ENCODE results near the gene RABGAP1L. TPM values are rescaled to one million over a fixed set of nuclear protein-coding genes. Genes with fewer than 3 reads are reported as not detected.

The RABGAP1L gene
- total and polyA plus RNA-seq, 2 of the 8 experiments (the other 6 are each of a cell fraction or from before 2014, with no cell fraction given), result 33.3 to 156 TPM

DNA sequence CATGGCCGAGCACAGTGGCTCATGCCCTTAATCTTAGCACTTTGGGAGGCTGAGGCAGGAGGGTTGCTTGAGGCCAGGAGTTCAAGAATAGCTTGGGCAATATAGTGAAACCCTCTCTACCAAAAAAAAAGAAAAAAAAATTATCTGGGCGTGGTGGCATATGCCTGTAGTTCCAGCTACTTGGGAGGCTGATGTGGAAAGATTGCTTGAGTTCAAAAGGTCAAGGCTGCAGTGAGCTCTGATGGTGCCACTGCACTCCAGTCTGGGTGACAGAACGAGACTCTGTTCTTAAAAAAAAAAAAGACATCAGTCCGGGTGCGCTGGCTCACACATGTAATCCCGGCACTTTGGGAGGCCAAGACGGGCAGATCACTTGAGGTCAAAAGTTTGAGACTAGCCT is 589.3 kb downstream of the RABGAP1L start:
- H2AK5ac ChIP-seq (ENCODE audit: low read depth, low read length), result no peak overlapping the region
- no peak overlapping the region for H2BK12ac ChIP-seq (ENCODE audit: low read depth, low read length)
- H2BK20ac ChIP-seq (ENCODE audit: low read length), result no peak overlapping the region
- WGBS, 2 experiments (ENCODE audit: extremely low coverage in 1 of 2, insufficient coverage in 1 of 2, insufficient read length in 1 of 2, insufficient replicate concordance in 2 of 2, low coverage in 1 of 2, low lambda C conversion rate in 2 of 2, missing lambda C conversion rate in 1 of 2), result 85% methylated on average over 7 of the region's 7 CpGs; no CpG with 5 or more reads in 1 of the 2 experiments
- no peaks in the 10 kb centered on the region for H4K20me1 ChIP-seq (replicated peaks in 1 of 2; ENCODE audit: control insufficient read depth in 1 of 2, insufficient read depth in 2 of 2, low read length in 2 of 2)
- H3K4me2 ChIP-seq (ENCODE audit: insufficient read depth in 1 of 2, low read depth in 2 of 2, low read length in 2 of 2), result no peak overlapping the region
- no peak overlapping the region for H3K56ac ChIP-seq (replicated peaks; ENCODE audit: insufficient read length, low read depth, low read length)
- H3K27me3 ChIP-seq (replicated peaks in 1 of 4; ENCODE audit: control insufficient read depth in 3 of 4, extremely low read depth in 1 of 4, insufficient read depth in 3 of 4, low read length in 3 of 4), result no peaks in the 10 kb centered on the region
- H3K18ac ChIP-seq (ENCODE audit: extremely low read depth, low read length), result no peak overlapping the region
- no peak overlapping the region for H2BK120ac ChIP-seq (replicated peaks; ENCODE audit: low read depth, low read length)
- no peak overlapping the region for H4K8ac ChIP-seq (ENCODE audit: extremely low read depth, insufficient read depth, low read length)
- CTCF ChIA-PET (ENCODE audit: partially characterized antibody), result interaction anchor here (0.7 to 6.8 kb wide), 6 partner anchors 10 to 907 kb away, joined by 3 to 40 read pairs (median 5); no protein-coding TSS in a partner anchor
- no peak overlapping the region for H3K4ac ChIP-seq (replicated peaks; ENCODE audit: insufficient read length, low read depth, low read length)
- DNase-seq (ENCODE audit: low read depth in 1 of 2, low spot score in 2 of 2) (no peak), FAIRE-seq (no peak)
- no peak overlapping the region for H3K4me3 ChIP-seq (ENCODE audit: extremely low read depth in 1 of 4, insufficient read depth in 2 of 4, low read depth in 3 of 4, low read length in 4 of 4)
- H2BK5ac ChIP-seq (ENCODE audit: low read depth, low read length), result no peak overlapping the region
- no peak overlapping the region for H2BK15ac ChIP-seq (ENCODE audit: low read length)
- 0 out of 7 replicates have a peak, but pooled peaks cover 0 to 2% (median 0%) of the 10 kb centered on the region in 4 experiments for H3K4me1 ChIP-seq (replicated peaks in 1 of 4; ENCODE audit: control insufficient read depth in 3 of 4, insufficient read depth in 4 of 4, low read length in 3 of 4)
- H3K36me3 ChIP-seq (ENCODE audit: control insufficient read depth in 2 of 4, insufficient read depth in 4 of 4, low read length in 3 of 4), result no peaks in the 10 kb centered on the region
- no peak overlapping the region for H2AFZ ChIP-seq (ENCODE audit: low read length)
- no peak overlapping the region for H4K5ac ChIP-seq (ENCODE audit: insufficient read length, low read depth, low read length)
- POLR2A ChIA-PET (ENCODE audit: partially characterized antibody), result interaction anchor here (0.6 kb wide), 1 partner anchor 1404 kb away, joined by 3 read pairs; no protein-coding TSS in a partner anchor
- no peak overlapping the region for H3K9ac ChIP-seq (replicated peaks in 1 of 4; ENCODE audit: extremely low read depth in 1 of 4, low read depth in 3 of 4, low read length in 3 of 4)
- no peak overlapping the region for H3K23ac ChIP-seq (ENCODE audit: insufficient read length)
- no peak overlapping the region for H4K91ac ChIP-seq (replicated peaks; ENCODE audit: insufficient read length, low read length)
- H3K23me2 ChIP-seq (ENCODE audit: low read depth, low read length), result no peaks in the 10 kb centered on the region; the same call in 1 of the 2 replicates
- H3K79me1 ChIP-seq (ENCODE audit: low read depth, low read length), result no peaks in the 10 kb centered on the region
- no peaks in the 10 kb centered on the region for H3K9me3 ChIP-seq (ENCODE audit: insufficient read depth in 2 of 2, low read depth in 1 of 2, low read length in 1 of 2)
- no peak overlapping the region for H3K14ac ChIP-seq (ENCODE audit: insufficient read length)
- H3K27ac ChIP-seq (ENCODE audit: low read depth, low read length), result no peak overlapping the region
- no peaks in the 10 kb centered on the region for H3K79me2 ChIP-seq (ENCODE audit: control insufficient read depth in 1 of 2, insufficient read depth in 2 of 2, low read length in 2 of 2)
- no peak for TF ChIP-seq NRF1 (IDR thresholded peaks at IDR 0.05; ENCODE audit: low read depth, low read length)
- TF ChIP-seq CREB1 (IDR thresholded peaks at IDR 0.05), result no peak
- TF ChIP-seq CHD2 (IDR thresholded peaks at IDR 0.05; ENCODE audit: low read length), result no peak
- TF ChIP-seq, protein P1, sequence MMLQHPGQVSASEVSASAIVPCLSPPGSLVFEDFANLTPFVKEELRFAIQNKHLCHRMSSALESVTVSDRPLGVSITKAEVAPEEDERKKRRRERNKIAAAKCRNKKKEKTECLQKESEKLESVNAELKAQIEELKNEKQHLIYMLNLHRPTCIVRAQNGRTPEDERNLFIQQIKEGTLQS (IDR thresholded peaks at IDR 0.05; ENCODE audit: insufficient read depth, low read depth, low read length), result no peak
- no peak for TF ChIP-seq BACH1 (IDR thresholded peaks at IDR 0.05; ENCODE audit: low read length)
- TF ChIP-seq, protein P2, sequence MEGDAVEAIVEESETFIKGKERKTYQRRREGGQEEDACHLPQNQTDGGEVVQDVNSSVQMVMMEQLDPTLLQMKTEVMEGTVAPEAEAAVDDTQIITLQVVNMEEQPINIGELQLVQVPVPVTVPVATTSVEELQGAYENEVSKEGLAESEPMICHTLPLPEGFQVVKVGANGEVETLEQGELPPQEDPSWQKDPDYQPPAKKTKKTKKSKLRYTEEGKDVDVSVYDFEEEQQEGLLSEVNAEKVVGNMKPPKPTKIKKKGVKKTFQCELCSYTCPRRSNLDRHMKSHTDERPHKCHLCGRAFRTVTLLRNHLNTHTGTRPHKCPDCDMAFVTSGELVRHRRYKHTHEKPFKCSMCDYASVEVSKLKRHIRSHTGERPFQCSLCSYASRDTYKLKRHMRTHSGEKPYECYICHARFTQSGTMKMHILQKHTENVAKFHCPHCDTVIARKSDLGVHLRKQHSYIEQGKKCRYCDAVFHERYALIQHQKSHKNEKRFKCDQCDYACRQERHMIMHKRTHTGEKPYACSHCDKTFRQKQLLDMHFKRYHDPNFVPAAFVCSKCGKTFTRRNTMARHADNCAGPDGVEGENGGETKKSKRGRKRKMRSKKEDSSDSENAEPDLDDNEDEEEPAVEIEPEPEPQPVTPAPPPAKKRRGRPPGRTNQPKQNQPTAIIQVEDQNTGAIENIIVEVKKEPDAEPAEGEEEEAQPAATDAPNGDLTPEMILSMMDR (IDR thresholded peaks at IDR 0.05; ENCODE audit: control extremely low read depth in 1 of 3, insufficient read depth in 1 of 3, low read depth in 1 of 3, low read length in 3 of 3), result no peak
- TF ChIP-seq, protein P3, sequence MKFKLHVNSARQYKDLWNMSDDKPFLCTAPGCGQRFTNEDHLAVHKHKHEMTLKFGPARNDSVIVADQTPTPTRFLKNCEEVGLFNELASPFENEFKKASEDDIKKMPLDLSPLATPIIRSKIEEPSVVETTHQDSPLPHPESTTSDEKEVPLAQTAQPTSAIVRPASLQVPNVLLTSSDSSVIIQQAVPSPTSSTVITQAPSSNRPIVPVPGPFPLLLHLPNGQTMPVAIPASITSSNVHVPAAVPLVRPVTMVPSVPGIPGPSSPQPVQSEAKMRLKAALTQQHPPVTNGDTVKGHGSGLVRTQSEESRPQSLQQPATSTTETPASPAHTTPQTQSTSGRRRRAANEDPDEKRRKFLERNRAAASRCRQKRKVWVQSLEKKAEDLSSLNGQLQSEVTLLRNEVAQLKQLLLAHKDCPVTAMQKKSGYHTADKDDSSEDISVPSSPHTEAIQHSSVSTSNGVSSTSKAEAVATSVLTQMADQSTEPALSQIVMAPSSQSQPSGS (IDR thresholded peaks at IDR 0.05; ENCODE audit: low read length), result no peak
- TF ChIP-seq CEBPB (IDR thresholded peaks at IDR 0.05; ENCODE audit: low read depth, low read length), result no peak

Measured in H1 (cell line).